HG02981 (cell line): Measurements from ENCODE around the gene PALLD.
"Not testable (repeated sequence)": the region's sequence is repeated elsewhere in the genome, so short reads cannot be mapped to it uniquely, and the experiment has no call there.

Source experiments
- ATAC-seq: cut with Tn5 transposase; IDR thresholded peaks from one replicate; pipeline ENCODE4 v1.9.1; 2021; ENCODE audit warnings: mild to moderate bottlenecking, moderate library complexity; ENCODE audit not compliant: unreplicated experiment

The PALLD gene

DNA sequence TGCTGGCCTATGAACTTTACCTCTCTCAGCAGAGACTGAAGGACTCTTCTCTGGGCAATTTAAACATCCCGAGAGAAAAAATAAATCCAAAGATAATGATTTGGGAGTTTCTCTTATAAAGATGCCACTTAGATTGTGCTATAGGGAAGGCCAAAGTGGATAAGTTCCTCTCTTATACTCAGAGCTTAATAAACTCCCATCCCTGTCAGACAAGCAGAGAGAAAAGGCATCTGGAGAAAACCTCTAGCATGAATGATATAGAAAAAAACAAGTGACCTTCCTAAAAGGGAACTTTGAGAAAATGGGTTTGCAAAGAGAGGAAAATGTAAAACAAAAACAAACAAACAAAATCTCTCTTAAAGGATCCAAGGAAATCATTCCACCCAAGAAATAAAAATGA, 199.4 kb downstream of the PALLD start:
- no peak for ATAC-seq

- no peak for ATAC-seq
These were observed 200.0 kb downstream of the PALLD start for GRCh38 chr4:168696826-168697225.

DNA sequence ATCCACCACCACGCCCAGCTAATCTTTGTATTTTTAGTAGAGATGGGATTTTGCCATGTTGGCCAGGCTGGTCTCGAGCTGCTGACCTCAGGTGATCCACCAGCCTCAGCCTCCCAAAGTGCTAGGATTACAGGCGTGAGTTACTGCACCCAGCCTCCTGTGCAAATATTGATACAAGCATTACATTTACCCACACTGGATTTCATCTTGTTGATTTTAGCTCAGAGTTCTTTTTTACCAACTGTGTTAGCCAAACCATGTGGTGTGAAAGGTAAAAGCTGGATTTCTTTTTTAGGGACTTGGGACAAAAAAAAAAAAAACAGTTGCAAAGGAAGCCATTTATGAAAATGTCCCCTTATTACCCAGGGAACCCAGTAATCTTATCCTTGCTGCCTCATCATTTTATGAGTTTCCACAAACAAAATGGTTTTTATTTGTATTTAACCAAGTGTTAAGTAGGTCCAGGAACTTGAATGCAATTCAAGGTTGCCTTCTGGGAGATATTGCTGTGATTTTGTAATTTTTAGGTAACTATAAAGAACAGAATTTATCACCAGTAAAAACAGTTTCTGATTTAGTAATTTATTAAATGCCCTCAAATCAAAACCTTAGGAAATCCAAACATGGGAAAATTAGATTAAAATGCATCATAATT, 202.5 kb downstream of the PALLD start:
- ATAC-seq = no peak

- no peak for ATAC-seq
These were observed 204.2 kb downstream of the PALLD start for GRCh38 chr4:168701061-168701460.

DNA sequence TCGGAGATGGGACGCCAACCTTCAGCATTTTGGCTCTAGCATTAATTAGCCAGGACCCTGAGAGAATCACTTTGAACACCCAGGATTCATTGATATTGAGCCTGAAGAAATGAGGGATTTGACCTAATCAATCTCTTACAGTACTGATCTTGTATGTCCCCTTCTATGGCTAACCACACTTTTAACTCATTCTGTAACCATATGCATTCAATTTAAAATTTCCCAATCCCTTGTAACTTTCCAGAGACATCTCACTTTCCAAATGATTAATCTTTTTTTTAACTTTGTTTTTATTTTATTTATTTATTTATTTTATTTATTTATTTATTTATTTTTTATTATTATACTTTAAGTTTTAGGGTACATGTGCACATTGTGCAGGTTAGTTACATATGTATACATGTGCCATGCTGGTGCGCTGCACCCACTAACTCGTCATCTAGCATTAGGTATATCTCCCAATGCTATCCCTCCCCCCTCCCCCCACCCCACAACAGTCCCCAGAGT, 205.8 kb downstream of the PALLD start:
- ATAC-seq = not testable (repeated sequence)

GRCh38 chr4:168705121-168705520, 208.3 kb downstream of the PALLD start:
- no peak for ATAC-seq

GRCh38 chr4:168707205-168707604, 210.4 kb downstream of the PALLD start:
- no peak for ATAC-seq

GRCh38 chr4:168708108-168708507, 211.3 kb downstream of the PALLD start:
- ATAC-seq = no peak

DNA sequence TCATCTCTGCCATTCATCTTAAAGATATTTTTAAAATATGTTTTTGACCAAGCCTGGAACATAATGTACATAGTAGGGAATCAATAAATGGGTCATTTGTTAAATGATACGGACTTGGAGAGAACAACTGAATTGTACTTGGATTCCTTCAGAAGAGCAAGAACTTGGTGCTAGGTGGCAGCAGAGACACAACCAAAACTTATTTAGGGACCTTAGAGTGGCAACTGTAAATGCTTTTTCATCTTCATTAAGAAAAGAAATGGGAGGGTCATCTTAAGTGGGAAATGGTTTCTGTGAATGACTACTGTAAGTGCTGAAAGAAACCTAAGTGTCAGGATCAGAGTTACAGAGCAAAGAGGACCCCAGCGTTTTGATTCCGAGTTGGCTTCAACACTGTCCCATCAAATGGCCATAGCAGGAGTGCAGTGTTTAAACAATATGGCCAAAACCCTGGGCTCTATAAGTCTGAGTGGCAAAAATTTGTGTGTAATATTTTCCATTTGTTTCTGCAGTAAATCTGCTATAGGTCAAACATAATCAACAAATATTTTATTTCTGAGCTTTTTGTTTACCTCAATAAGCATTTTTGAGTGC, 213.6 kb downstream of the PALLD start:
- no peak for ATAC-seq

DNA sequence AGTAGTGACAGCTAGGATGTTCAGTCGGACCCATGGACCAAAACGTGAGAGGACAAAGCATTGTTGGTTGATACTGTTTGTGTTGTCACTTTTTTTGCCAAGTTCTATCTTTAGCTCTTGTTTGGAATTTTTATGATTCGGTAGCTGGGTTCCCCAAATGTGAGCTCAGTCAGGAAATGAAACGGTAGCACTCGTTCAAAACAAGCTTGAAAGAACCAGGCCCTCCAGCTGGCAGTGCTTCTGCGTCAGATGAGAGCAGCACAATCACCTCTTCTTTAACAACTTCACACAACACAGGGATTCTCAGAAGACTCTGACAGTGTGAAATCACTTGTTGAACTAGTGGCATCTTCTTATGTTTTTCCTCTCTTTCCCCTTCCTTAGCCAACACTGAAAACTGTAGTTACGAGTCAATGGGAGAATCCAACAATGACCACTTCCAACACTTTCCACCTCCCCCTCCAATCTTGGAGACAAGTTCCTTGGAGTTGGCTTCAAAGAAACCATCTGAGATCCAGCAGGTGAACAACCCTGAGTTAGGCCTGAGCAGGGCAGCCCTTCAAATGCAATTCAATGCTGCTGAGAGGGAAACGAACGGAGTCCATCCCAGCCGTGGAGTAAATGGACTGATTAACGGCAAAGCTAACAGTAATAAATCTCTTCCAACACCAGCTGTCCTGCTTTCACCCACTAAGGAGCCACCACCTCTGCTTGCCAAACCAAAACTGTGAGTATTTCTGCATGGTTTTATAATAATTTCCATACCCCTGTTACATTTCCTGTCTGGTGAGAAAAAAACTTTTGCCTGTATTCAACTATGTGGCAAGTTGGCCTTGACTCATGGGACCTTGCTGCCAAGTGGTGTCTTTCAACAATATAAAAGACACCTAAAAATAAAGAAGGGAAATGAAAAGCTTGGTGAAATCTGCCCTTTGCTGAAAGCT, 214.6 kb downstream of the PALLD start:
- no peak for ATAC-seq

- ATAC-seq = no peak
These were observed 215.6 kb downstream of the PALLD start for GRCh38 chr4:168712316-168712890.

DNA sequence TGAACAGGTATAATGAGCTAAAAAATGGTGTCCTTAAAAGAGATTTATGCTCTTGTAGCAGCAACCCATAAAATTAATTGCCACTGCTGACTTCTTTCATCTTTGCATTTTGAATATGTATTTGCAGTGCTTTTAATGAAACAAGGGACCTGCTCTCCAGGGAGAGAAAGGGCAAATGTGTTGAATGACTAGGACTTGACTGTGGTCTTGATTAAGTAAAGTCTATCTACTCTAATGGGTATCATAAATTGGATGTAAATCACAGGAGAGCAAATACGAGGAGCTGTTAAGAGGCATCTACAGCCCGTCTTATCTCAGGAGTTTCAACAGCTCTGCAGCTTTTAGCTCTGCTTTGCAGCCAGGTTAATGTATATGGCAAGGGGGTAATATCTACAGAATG, 216.4 kb downstream of the PALLD start:
- no peak for ATAC-seq

GRCh38 chr4:168715896-168716295, 219.0 kb downstream of the PALLD start:
- no peak for ATAC-seq

GRCh38 chr4:168716406-168717129, 219.7 kb downstream of the PALLD start:
- ATAC-seq = no peak

DNA sequence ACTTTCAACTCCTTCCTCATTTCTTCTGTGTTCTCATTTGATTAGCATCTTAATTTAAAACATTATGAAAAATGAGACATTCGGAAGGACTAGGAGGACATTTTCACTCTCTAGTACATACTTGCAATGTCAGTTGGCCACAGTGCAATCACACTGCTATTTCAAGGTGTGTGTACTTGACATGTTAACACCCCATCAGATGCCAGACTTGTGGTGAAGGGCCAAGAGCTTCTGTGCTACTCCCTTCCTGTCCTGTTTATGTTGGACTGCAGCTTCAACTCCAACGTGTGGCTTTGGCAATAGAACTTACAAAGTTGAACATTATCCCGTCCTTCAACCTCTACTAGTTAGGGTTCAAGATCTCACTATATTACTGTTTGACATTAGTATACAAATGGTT, 221.0 kb downstream of the PALLD start:
- no peak for ATAC-seq

GRCh38 chr4:168719725-168720124, 222.9 kb downstream of the PALLD start:
- ATAC-seq = no peak

DNA sequence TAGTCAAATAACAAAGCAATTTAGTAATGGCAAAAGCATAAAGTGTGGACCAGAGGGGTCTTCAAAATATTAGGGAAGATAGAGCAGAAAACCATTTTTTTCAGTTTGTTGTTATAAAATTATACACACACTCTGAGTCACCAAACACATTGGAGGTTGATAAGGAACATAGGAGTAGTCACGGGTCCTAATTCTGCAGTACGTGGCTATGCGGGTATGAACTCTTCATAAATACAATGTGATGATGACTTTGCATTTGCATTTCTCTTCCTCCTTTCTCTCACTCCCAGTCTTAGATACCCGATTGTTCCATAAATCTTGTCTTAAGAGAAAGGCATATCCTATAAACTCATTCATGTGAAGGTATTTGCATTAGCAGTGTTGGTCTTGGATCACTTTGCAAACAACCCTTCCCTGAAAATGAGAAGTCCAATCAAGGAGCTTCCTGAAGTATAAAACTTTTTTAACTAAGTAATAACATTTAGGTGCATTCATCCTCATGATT, 223.6 kb downstream of the PALLD start:
- no peak for ATAC-seq

- ATAC-seq = no peak
These were observed 225.5 kb downstream of the PALLD start for GRCh38 chr4:168722391-168722790.

GRCh38 chr4:168723020-168723419, 226.2 kb downstream of the PALLD start:
- no peak for ATAC-seq

DNA sequence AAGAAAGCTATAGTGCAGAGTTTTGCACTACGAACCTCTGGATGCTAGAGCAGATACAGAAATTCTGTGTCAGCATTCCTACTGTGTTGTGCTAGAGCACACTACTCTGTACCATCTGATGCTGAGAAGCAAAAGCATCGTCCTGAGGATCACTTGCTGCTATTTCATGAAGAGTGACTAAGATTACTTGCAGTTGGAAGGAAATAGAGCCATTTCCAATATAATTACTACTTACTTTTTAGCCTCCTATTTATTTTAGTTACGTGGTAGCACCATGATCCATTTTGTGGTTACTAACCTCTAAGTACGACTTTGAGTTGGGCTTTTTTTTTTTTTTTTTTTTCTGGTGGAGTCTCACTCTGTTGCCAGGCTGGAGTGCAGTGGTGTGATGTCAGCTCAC, 226.7 kb downstream of the PALLD start:
- ATAC-seq = no peak
